ENCODE measurements around the gene PFKP.

DNA sequence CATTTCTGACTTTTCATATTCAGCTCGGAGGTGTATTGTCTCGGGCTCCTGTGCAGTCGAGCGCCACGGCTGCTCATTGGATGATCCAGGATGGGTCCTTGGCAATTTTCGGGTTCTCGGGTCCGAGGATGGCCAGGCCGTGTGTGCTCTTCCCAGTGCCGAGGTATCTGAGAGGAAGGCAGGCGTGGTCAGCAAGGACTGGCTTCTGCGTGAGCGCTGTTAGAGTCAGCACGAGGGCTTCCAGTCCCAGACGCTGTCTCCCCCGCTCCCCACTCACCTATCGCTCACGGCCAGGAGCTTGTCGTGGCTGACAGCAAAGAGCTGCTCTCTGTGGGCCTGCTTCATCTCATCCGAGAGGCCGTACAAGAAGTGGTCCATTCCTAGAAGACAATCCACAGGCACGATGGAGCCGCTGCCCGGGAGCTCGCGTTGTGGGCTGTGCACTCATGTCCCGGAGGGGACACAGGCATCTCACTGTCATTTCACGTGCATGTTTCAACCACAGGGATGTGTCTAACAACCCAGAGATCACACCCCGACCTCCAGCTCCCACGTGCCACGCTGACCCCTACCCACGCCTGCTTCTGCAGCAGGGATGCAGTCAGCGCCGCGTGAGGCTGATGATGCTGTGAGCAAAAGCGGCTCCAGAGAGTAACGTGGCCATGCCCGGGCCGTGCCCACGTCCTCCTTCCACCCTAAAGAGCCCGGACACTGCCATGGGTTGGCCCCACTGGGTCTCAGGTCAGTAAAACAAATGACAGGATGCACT is 70.8 kb downstream of the PFKP start:
- TF ChIP-seq POLR2A (IDR thresholded peaks at IDR 0.05; ENCODE audit: extremely low read depth, insufficient read length) (no peak), MYC (IDR thresholded peaks at IDR 0.05; ENCODE audit: low read depth, low read length) (no peak)
- TF ChIP-seq, protein P1, sequence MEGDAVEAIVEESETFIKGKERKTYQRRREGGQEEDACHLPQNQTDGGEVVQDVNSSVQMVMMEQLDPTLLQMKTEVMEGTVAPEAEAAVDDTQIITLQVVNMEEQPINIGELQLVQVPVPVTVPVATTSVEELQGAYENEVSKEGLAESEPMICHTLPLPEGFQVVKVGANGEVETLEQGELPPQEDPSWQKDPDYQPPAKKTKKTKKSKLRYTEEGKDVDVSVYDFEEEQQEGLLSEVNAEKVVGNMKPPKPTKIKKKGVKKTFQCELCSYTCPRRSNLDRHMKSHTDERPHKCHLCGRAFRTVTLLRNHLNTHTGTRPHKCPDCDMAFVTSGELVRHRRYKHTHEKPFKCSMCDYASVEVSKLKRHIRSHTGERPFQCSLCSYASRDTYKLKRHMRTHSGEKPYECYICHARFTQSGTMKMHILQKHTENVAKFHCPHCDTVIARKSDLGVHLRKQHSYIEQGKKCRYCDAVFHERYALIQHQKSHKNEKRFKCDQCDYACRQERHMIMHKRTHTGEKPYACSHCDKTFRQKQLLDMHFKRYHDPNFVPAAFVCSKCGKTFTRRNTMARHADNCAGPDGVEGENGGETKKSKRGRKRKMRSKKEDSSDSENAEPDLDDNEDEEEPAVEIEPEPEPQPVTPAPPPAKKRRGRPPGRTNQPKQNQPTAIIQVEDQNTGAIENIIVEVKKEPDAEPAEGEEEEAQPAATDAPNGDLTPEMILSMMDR (IDR thresholded peaks at IDR 0.05; ENCODE audit: low read depth, low read length): no peak
- TF ChIP-seq, protein P2, sequence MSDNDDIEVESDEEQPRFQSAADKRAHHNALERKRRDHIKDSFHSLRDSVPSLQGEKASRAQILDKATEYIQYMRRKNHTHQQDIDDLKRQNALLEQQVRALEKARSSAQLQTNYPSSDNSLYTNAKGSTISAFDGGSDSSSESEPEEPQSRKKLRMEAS (IDR thresholded peaks at IDR 0.05; ENCODE audit: low read depth, low read length): no peak

All from NB4 (cell line).